Vagina (tissue), 2 donors: ENCODE results near the gene C17orf107. TPM values are rescaled to one million over a fixed set of nuclear protein-coding genes. Genes with fewer than 3 reads are reported as not detected.

Experiments
- DNase-seq, 2 donors: peaks; one replicate each; pipeline ENCODE4 v3.0.0-alpha.2; 2017; ENCODE audit errors: extremely low spot score in 2 of 2
- H3K27ac ChIP-seq: fragments of 200-600 bp; sonication (generic); one replicate; pipeline ENCODE4 v1.5.1; 2019
- H3K27me3 ChIP-seq: fragments of 200-600 bp; sonication (generic); one replicate; pipeline ENCODE4 v1.5.1; 2019
- H3K36me3 ChIP-seq, 2 donors: fragments of 200-600 bp; sonication (generic); one replicate each; pipeline ENCODE4 v1.5.1; 2017 to 2019
- H3K4me1 ChIP-seq: fragments of 200-600 bp; sonication (generic); one replicate; pipeline ENCODE4 v1.5.1; 2019
- H3K4me3 ChIP-seq, 2 donors: fragments of 200-600 bp; sonication (generic); 1 replicate in 1 of 2; 2 replicates in 1 of 2; pipeline ENCODE4 v1.5.1; 2016 to 2019
- H3K9me3 ChIP-seq: fragments of 200-600 bp; sonication (generic); one replicate; pipeline ENCODE4 v1.5.1; 2019
- CTCF ChIP-seq, 3 experiments: fragments of 450-650 bp in 2 of 3; fragments of 200-600 bp in 1 of 3; sonication (generic) in 1 of 3; IDR thresholded peaks; one replicate each; pipeline ENCODE4 v1.5.1; 2017 to 2019; ENCODE audit warnings: antibody characterized with exemption in 3 of 3, mild to moderate bottlenecking in 2 of 3, moderate library complexity in 2 of 3
- POLR2A ChIP-seq, 2 donors: fragments of 450-650 bp; IDR thresholded peaks; one replicate each; pipeline ENCODE4 v1.6.1; 2017; ENCODE audit warnings: antibody characterized with exemption in 2 of 2, mild to moderate bottlenecking in 2 of 2, moderate library complexity in 2 of 2
- POLR2AphosphoS5 ChIP-seq, 2 donors: sonication (generic); formaldehyde crosslinking; IDR thresholded peaks; one replicate each; pipeline ENCODE4 v1.9.0; 2017; ENCODE audit warnings: antibody characterized with exemption in 2 of 2, mild to moderate bottlenecking in 2 of 2, low read depth in 1 of 2; ENCODE audit not compliant: insufficient read depth in 1 of 2
- intact Hi-C: fragments of 100-400 bp; cut with DNase I; formaldehyde crosslinking; loops from one replicate; pipeline ENCODE4 v1.15.1; 2023
- total RNA-seq: library from RNA; depleted of rRNA; stranded (reverse); fragments of >200 nt; gene quantifications from one replicate; pipeline ENCODE4 v1.2.3, GENCODE V29; 2016

Gene C17orf107
- total RNA-seq, 1 donor from 2014 or later, result 1.7 TPM

- peaks cover 0 to 35% of the 10 kb centered on the region in 2 donors for H3K36me3 ChIP-seq
- peak overlapping the region; percentile 95 for H3K27ac ChIP-seq
- TF ChIP-seq CTCF (IDR thresholded peaks at IDR 0.05) (no peak), POLR2A (IDR thresholded peaks at IDR 0.05) (no peak)
- DNase-seq, result no peak
- no peaks in the 10 kb centered on the region for H3K27me3 ChIP-seq
- H3K9me3 ChIP-seq, result no peaks in the 10 kb centered on the region
- no peak overlapping the region for H3K4me3 ChIP-seq
- H3K4me1 ChIP-seq, result peaks cover 52% of the 10 kb centered on the region
- intact Hi-C loops, result no loop called here
These were observed 44.8 kb downstream of the C17orf107 start for GRCh38 chr17:4944163-4944553.

DNA sequence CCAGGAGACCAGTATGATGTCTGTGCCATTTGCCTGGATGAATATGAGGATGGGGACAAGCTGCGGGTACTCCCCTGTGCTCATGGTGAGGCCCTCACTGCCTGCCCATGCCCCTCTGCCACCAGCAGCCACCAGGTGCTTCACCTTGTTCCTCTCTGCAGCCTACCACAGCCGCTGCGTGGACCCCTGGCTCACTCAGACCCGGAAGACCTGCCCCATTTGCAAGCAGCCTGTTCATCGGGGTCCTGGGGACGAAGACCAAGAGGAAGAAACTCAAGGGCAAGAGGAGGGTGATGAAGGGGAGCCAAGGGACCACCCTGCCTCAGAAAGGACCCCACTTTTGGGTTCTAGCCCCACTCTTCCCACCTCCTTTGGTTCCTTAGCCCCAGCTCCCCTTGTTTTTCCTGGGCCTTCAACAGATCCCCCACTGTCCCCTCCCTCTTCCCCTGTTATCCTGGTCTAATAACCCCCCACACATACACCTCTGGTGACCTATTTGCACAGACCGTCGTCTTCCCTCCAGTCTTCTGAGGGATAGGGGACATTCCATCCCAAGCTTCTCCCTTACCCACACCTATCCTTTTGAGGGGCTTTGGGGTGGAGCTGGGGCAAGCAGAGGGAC is 45.3 kb downstream of the C17orf107 start:
- TF ChIP-seq POLR2AphosphoS5 (IDR thresholded peaks at IDR 0.05; ENCODE audit: insufficient read depth in 1 of 2, low read depth in 1 of 2), result no peak
- no peak for TF ChIP-seq CTCF (IDR thresholded peaks at IDR 0.05)
- no peak for TF ChIP-seq POLR2A (IDR thresholded peaks at IDR 0.05)
- H3K36me3 ChIP-seq, result peaks cover 0 to 35% of the 10 kb centered on the region in 2 donors

GRCh38 chr17:4945176-4945943 is 46.0 kb downstream of the C17orf107 start:
- no peak for DNase-seq
- Histone ChIP-seq H3K27ac (peak overlapping the region; percentile 95), H3K36me3 (peaks cover 0 to 35% of the 10 kb centered on the region in 2 donors), H3K4me1 (peaks cover 53% of the 10 kb centered on the region), H3K4me3 (peak overlapping the region; percentile 27 to 91), H3K27me3 (no peaks in the 10 kb centered on the region), H3K9me3 (no peaks in the 10 kb centered on the region)
- intact Hi-C loops, result loop anchor here (5.0 kb wide), 1 partner anchor 52 kb away; the partner anchor contains the start of genes INCA1 and KIF1C
- TF ChIP-seq POLR2AphosphoS5 (IDR thresholded peaks at IDR 0.05; ENCODE audit: insufficient read depth in 1 of 2, low read depth in 1 of 2) (peak; percentile 51 to 73), CTCF (IDR thresholded peaks at IDR 0.05) (no peak)

More for the DNA sequence above, 45.3 kb downstream of the C17orf107 start:
- intact Hi-C loops, result loop anchor here (5.0 kb wide), 1 partner anchor 53 kb away; the partner anchor contains the start of genes INCA1 and KIF1C
- DNase-seq, result no peak
- H3K4me1 ChIP-seq, result peaks cover 49% of the 10 kb centered on the region
- H3K4me3 ChIP-seq, result peak overlapping the region in 1 of 2 donors; percentile 16
- no peaks in the 10 kb centered on the region for H3K9me3 ChIP-seq
- peak overlapping the region; percentile 95 for H3K27ac ChIP-seq
- no peaks in the 10 kb centered on the region for H3K27me3 ChIP-seq

DNA sequence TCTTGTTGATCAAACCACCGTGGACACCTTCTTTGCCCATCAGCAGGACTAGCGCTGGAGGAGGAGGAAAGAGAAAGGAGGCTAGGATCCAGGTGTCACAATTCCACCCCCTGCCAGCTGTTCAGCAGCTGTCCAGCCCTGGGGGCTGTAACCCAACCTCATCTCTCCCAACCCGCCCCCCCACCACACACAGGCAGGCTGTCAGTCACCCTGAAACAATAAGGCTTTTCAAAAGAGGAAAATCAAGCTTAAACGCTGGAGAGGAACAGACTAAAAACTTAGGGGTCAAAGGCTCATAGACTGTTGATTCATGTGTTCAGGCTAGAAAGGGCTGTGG is 46.6 kb downstream of the C17orf107 start:
- Histone ChIP-seq H3K4me1 (peaks cover 54% of the 10 kb centered on the region), H3K36me3 (peaks cover 0 to 35% of the 10 kb centered on the region in 2 donors), H3K4me3 (peak overlapping the region; percentile 91 to 99), H3K9me3 (no peaks in the 10 kb centered on the region), H3K27ac (peak overlapping the region; percentile 95), H3K27me3 (no peaks in the 10 kb centered on the region)
- no peak for TF ChIP-seq CTCF (IDR thresholded peaks at IDR 0.05)
- TF ChIP-seq POLR2AphosphoS5 (IDR thresholded peaks at IDR 0.05; ENCODE audit: insufficient read depth in 1 of 2, low read depth in 1 of 2), result no peak
- no peak for TF ChIP-seq POLR2A (IDR thresholded peaks at IDR 0.05)
- intact Hi-C loops, result loop anchor here (5.0 kb wide), 1 partner anchor 51 kb away; the partner anchor contains the start of genes INCA1 and KIF1C
- DNase-seq, result no peak
